HCT116 (cell line): ENCODE data around the gene NSF. TPM values are rescaled to one million over a fixed set of nuclear protein-coding genes. Genes with fewer than 3 reads are reported as not detected.

ENCODE experiments used
- ATAC-seq: fragments of 200-7000 bp; cut with Tn5 transposase; 2 replicates; pipeline ENCODE4 v1.9.1; 2020; ENCODE audit warnings: mild to moderate bottlenecking, moderate library complexity
- BruUV-seq: library from RNA; stranded (reverse); fragments of 400-500 nt; replicated peaks from 2 replicates; lab custom pipeline; 2021; lab: Mats Ljungman, UMichigan
- CTCF ChIA-PET: fragments of 300-600 bp; sonication (Branson Sonifier 250); formaldehyde crosslinking; loops from one replicate; lab custom pipeline; 2021; ENCODE audit warnings: antibody characterized with exemption; lab: Charles Lee
- POLR2A ChIA-PET: fragments of 300-600, 350-600 bp; sonication (Branson Sonifier 250); formaldehyde crosslinking; loops from one replicate; lab custom pipeline; 2021; ENCODE audit warnings: antibody characterized with exemption; lab: Charles Lee
- RAD21 ChIA-PET, 2 experiments: fragments of 300-600 bp; sonication (Branson Sonifier 250); formaldehyde crosslinking; loops; one replicate each; lab custom pipeline; 2023; ENCODE audit warnings: low total read pairs in 2 of 2; ENCODE audit not compliant: uncharacterized antibody in 2 of 2, unreplicated experiment in 2 of 2, low non-redundant PET in 1 of 2; lab: Charles Lee
- DNase-seq: peaks from one replicate; pipeline ENCODE4 v3.0.0-alpha.2; 2010; ENCODE audit warnings: low read depth, low spot score
- H2AFZ ChIP-seq: fragments of 200-600 bp; shearing (Covaris generic), sonication (generic); 2 replicates; pipeline ENCODE4 v1.6.1; 2017; ENCODE audit warnings: low read depth, mixed run types, mixed read lengths, antibody characterized with exemption, low read length; ENCODE audit not compliant: poor library complexity, severe bottlenecking
- H3K27ac ChIP-seq: 2 replicates; pipeline ENCODE4 v1.5.1; 2012; ENCODE audit warnings: low read depth, low read length
- H3K27me3 ChIP-seq: fragments of 200-600 bp; sonication (generic); 2 replicates; pipeline ENCODE4 v1.6.1; 2016; ENCODE audit warnings: mixed run types, low read length, mixed read lengths; ENCODE audit not compliant: insufficient read depth
- H3K36me3 ChIP-seq, 2 experiments: fragments of 200-500 bp in 1 of 2; fragments of 200-600 bp in 1 of 2; sonication (Bioruptor generic) in 1 of 2; sonication (generic) in 1 of 2; 2 replicates each; pipeline versions ENCODE4 v1.5.1 to v1.6.1; 2014 to 2016; ENCODE audit warnings: low read length in 2 of 2, inconsistent platforms in 1 of 2, mixed read lengths in 1 of 2, mixed run types in 1 of 2; ENCODE audit not compliant: insufficient read depth in 2 of 2, control insufficient read depth in 1 of 2
- H3K4me1 ChIP-seq, 2 experiments: fragments of 200-600 bp in 1 of 2; sonication (generic) in 1 of 2; 2 replicates each; pipeline versions ENCODE4 v1.5.1 to v1.6.1; 2012 to 2017; ENCODE audit warnings: low read length in 2 of 2, inconsistent platforms in 1 of 2, mild to moderate bottlenecking in 1 of 2, mixed read lengths in 1 of 2, mixed run types in 1 of 2, moderate library complexity in 1 of 2; ENCODE audit not compliant: insufficient read depth in 2 of 2, control insufficient read depth in 1 of 2
- H3K4me2 ChIP-seq: fragments of 200-600 bp; sonication (generic); 2 replicates; pipeline ENCODE4 v1.6.1; 2017; ENCODE audit warnings: mixed run types, low read length, mixed read lengths
- H3K4me3 ChIP-seq, 2 experiments: fragments of 200-600 bp in 1 of 2; sonication (generic) in 1 of 2; replicated peaks in 1 of 2; 2 replicates each; pipeline ENCODE4 v1.5.1; 2011 to 2016; ENCODE audit warnings: low read length in 2 of 2, control low read depth in 1 of 2, low read depth in 1 of 2, mild to moderate bottlenecking in 1 of 2, mixed read lengths in 1 of 2, mixed run types in 1 of 2
- H3K79me2 ChIP-seq: fragments of 200-600 bp; sonication (generic); 2 replicates; pipeline ENCODE4 v1.6.1; 2017; ENCODE audit warnings: mild to moderate bottlenecking, mixed run types, low read length, moderate library complexity, mixed read lengths; ENCODE audit not compliant: insufficient read depth
- H3K9ac ChIP-seq: fragments of 200-600 bp; sonication (generic); 2 replicates; pipeline ENCODE4 v1.6.1; 2016; ENCODE audit warnings: low read length, mixed read lengths
- H3K9me2 ChIP-seq: fragments of 200-600 bp; sonication (generic), shearing (Covaris generic); 2 replicates; pipeline ENCODE4 v1.6.1; 2017; ENCODE audit warnings: mixed run types, mild to moderate bottlenecking, moderate library complexity; ENCODE audit not compliant: insufficient read depth
- H3K9me3 ChIP-seq, 2 experiments: fragments of 200-500 bp in 1 of 2; fragments of 200-600 bp in 1 of 2; sonication (Bioruptor generic) in 1 of 2; sonication (generic) in 1 of 2; 2 replicates each; pipeline ENCODE4 v1.6.1; 2014 to 2017; ENCODE audit warnings: low read length in 2 of 2, mixed read lengths in 2 of 2, inconsistent platforms in 1 of 2, low read depth in 1 of 2, mild to moderate bottlenecking in 1 of 2, mixed run types in 1 of 2, moderate library complexity in 1 of 2; ENCODE audit not compliant: control insufficient read depth in 1 of 2, insufficient read depth in 1 of 2
- H4K20me1 ChIP-seq: fragments of 200-600 bp; sonication (generic), shearing (Covaris generic); 2 replicates; pipeline ENCODE4 v1.6.1; 2017; ENCODE audit warnings: mixed run types, mild to moderate bottlenecking, moderate library complexity; ENCODE audit not compliant: insufficient read depth
- CBX3 ChIP-seq: IDR thresholded peaks from 2 replicates; pipeline ENCODE4 v1.6.1; 2012; ENCODE audit warnings: low read depth
- FOSL1 ChIP-seq: IDR thresholded peaks from 2 replicates; pipeline ENCODE4 v1.6.1; 2012; ENCODE audit warnings: low read depth
- POLR2A ChIP-seq: IDR thresholded peaks from 2 replicates; pipeline ENCODE4 v1.7.0; 2011; ENCODE audit warnings: borderline replicate concordance; ENCODE audit not compliant: insufficient read depth, insufficient read length; ENCODE audit errors: extremely low read depth
- SRF ChIP-seq: IDR thresholded peaks from 2 replicates; pipeline ENCODE4 v1.6.1; 2012; ENCODE audit warnings: low read depth
- TCF7L2 ChIP-seq: IDR thresholded peaks from 2 replicates; pipeline ENCODE4 v1.7.0; 2011; ENCODE audit warnings: borderline replicate concordance, inconsistent platforms; ENCODE audit not compliant: insufficient read depth, insufficient read length; ENCODE audit errors: extremely low read depth
- intact Hi-C: fragments of 100-400 bp; cut with micrococcal nuclease; formaldehyde crosslinking; loops from 2 replicates; pipeline ENCODE4 v1.10.0; 2022
- total RNA-seq: library from RNA; stranded (reverse); gene quantifications from one replicate; pipeline ENCODE4 v1.2.1, GENCODE V29; 2021; ENCODE audit not compliant: unreplicated experiment
- TF ChIP-seq, protein P1 (sequence below), 3 experiments: fragments of 200-600 bp in 1 of 3; sonication (generic) in 1 of 3; IDR thresholded peaks in 2 of 3; conservative IDR thresholded peaks in 1 of 3; 2 replicates each; pipeline ENCODE4 v1.5.1; 2012 to 2017; ENCODE audit warnings: low read depth in 2 of 3, low read length in 2 of 3, antibody characterized with exemption in 1 of 3, borderline replicate concordance in 1 of 3, control low read depth in 1 of 3, mild to moderate bottlenecking in 1 of 3, mixed read lengths in 1 of 3, mixed run types in 1 of 3, moderate library complexity in 1 of 3; ENCODE audit not compliant: insufficient read depth in 1 of 3

NSF gene
- total RNA-seq, 1 experiment from 2014 or later = 61.1 TPM

DNA sequence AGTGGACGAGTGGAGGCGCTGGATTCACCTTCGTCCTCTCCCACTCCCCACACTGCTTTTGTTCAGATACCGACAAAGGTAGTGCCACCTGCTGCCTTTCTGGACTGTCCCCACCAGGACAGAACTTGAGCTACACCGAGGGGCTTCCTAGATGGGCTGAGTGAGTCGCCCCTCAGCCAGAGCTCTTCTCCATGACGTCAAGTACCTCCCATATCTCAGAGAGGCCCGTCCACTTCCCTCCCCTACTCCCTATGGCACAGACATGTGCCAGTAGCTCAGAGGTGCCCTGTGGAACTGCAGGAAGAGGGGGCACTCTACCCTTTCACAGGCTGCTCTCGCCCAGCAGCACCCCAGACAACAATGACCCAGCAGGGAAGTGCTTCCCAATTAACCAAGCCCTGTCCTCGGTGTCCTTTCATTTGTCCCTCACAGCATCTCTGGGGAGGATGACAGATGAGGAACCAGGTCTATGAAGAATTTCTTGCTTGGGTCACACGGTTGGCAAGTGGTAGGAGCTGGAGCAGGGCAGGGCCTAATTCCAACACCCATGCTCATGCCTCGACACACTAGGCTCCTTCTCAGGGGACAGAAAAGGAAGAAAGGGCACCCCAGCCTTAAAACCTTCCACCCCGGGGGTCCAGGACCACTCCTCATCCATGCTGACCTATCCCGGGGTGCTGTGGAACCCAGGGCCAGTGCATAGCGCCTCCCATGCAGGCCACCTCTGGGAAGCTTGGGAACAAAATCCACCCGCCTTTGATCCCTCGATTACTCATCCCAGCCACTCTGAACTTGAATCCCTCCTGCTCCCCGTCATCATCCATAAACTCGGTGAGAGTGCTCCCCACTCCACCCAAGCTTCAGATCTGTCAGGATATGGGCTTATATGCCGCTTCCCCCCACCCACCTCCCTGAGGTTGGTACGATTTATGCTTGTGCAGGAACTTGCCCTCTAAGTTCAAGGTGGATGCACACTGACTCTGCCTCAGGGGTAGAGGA, 176.3 kb downstream of the NSF start:
- Histone ChIP-seq H3K9me2 (no peaks in the 10 kb centered on the region), H3K27me3 (no peaks in the 10 kb centered on the region), H3K4me3 (no peak overlapping the region), H3K27ac (no peak overlapping the region), H2AFZ (no peak overlapping the region), H3K36me3 (no peaks in the 10 kb centered on the region), H3K79me2 (no peaks in the 10 kb centered on the region), H3K9me3 (no peaks in the 10 kb centered on the region), H3K4me2 (peak overlapping the region; percentile 57), H3K9ac (no peak overlapping the region), H3K4me1 (peaks cover 39 to 79% of the 10 kb centered on the region in 2 experiments), H4K20me1 (no peaks in the 10 kb centered on the region)
- ATAC-seq = no peak
- intact Hi-C loops = no loop called here
- no TSS peak for BruUV-seq
- RAD21 ChIA-PET = no interaction called here
- no peak for DNase-seq
- CTCF ChIA-PET = interaction anchor here (0.8 to 2.0 kb wide), 2 partner anchors 14 to 69 kb away, joined by 3 to 4 read pairs; no protein-coding TSS in a partner anchor
- TF ChIP-seq, protein P1, sequence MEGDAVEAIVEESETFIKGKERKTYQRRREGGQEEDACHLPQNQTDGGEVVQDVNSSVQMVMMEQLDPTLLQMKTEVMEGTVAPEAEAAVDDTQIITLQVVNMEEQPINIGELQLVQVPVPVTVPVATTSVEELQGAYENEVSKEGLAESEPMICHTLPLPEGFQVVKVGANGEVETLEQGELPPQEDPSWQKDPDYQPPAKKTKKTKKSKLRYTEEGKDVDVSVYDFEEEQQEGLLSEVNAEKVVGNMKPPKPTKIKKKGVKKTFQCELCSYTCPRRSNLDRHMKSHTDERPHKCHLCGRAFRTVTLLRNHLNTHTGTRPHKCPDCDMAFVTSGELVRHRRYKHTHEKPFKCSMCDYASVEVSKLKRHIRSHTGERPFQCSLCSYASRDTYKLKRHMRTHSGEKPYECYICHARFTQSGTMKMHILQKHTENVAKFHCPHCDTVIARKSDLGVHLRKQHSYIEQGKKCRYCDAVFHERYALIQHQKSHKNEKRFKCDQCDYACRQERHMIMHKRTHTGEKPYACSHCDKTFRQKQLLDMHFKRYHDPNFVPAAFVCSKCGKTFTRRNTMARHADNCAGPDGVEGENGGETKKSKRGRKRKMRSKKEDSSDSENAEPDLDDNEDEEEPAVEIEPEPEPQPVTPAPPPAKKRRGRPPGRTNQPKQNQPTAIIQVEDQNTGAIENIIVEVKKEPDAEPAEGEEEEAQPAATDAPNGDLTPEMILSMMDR (IDR thresholded peaks at IDR 0.05 in 2 of 3, conservative IDR thresholded peaks at IDR 0.05 in 1 of 3; ENCODE audit: borderline replicate concordance in 1 of 3, insufficient read depth in 1 of 3, low read depth in 2 of 3, low read length in 2 of 3) = peak in 1 of 3 experiments; percentile 5; a peak in 1 of 6 replicates
- TF ChIP-seq CBX3 = no peak
- no peak for TF ChIP-seq POLR2A
- peak; percentile 67 for TF ChIP-seq TCF7L2
- TF ChIP-seq SRF = no peak
- peak; percentile 46 for TF ChIP-seq FOSL1
- POLR2A ChIA-PET = no interaction called here
